Measurements from ENCODE around the gene SLC35G6. TPM values are rescaled to one million over a fixed set of nuclear protein-coding genes. Genes with fewer than 3 reads are reported as not detected.
"Not testable (repeated sequence)": the region's sequence is repeated elsewhere in the genome, so short reads cannot be mapped to it uniquely, and the experiment has no call there.

The SLC35G6 gene
- total RNA-seq = not detected

GRCh38 chr17:7481275-7481674 is at the start of gene SLC35G6:
Gene SLC35G6 (plus strand): TSS chr17:7481446. CDS start chr17:7481517, 71 bp downstream.
- Histone ChIP-seq H3K4me3 (peak within 1 kb of the TSS in 1 of 4 donors; percentile 92), H3K27ac (peak within 1 kb of the TSS; percentile 98 to 100 (median 100)), H3K4me1 (peaks cover 37 to 78% (median 39%) of the 10 kb centered on the region in 3 donors)
- intact Hi-C loops (cut with DNase I); DNase-seq; H3K27me3 ChIP-seq; H3K9me3 ChIP-seq; H3K36me3 ChIP-seq: not testable (repeated sequence)
- 85 to 87% methylated on average over 4 of the region's 4 CpGs for whole genome bisulfite sequencing, 2 donors

GRCh38 chr17:7432296-7432695 is 49.0 kb upstream of the SLC35G6 start:
- intact Hi-C loops (cut with DNase I) = no loop called here
- Histone ChIP-seq H3K4me1 (peaks cover 15 to 27% (median 22%) of the 10 kb centered on the region in 3 donors), H3K9me3 (no peaks in the 10 kb centered on the region), H3K27me3 (peaks cover 0 to 22% (median 0%) of the 10 kb centered on the region in 4 donors), H3K4me3 (no peak overlapping the region), H3K36me3 (no peaks in the 10 kb centered on the region), H3K27ac (no peak overlapping the region)
- 90 to 100% methylated on average over 2 to 9 of the region's 11 CpGs for WGBS, 2 donors
- TF ChIP-seq, protein P1, sequence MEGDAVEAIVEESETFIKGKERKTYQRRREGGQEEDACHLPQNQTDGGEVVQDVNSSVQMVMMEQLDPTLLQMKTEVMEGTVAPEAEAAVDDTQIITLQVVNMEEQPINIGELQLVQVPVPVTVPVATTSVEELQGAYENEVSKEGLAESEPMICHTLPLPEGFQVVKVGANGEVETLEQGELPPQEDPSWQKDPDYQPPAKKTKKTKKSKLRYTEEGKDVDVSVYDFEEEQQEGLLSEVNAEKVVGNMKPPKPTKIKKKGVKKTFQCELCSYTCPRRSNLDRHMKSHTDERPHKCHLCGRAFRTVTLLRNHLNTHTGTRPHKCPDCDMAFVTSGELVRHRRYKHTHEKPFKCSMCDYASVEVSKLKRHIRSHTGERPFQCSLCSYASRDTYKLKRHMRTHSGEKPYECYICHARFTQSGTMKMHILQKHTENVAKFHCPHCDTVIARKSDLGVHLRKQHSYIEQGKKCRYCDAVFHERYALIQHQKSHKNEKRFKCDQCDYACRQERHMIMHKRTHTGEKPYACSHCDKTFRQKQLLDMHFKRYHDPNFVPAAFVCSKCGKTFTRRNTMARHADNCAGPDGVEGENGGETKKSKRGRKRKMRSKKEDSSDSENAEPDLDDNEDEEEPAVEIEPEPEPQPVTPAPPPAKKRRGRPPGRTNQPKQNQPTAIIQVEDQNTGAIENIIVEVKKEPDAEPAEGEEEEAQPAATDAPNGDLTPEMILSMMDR (IDR thresholded peaks at IDR 0.05) = no peak
- no peak for TF ChIP-seq POLR2A (IDR thresholded peaks at IDR 0.05)
- no peak for DNase-seq

- intact Hi-C loops (cut with DNase I) = loop anchor here (5.0 kb wide), 1 partner anchor 79 kb away; the partner anchor contains the start of gene TMEM95
- H3K4me1 ChIP-seq = peaks cover 49 to 63% (median 54%) of the 10 kb centered on the region in 3 donors
- WGBS, 2 donors = 2 to 11% methylated on average over 9 to 39 of the region's 49 CpGs
Measured at GRCh38 chr17:7435676-7436555, 45.3 kb upstream of the SLC35G6 start.

GRCh38 chr17:7436556-7437368 is 44.5 kb upstream of the SLC35G6 start:
- H3K36me3 ChIP-seq = no peaks in the 10 kb centered on the region
- peak overlapping the region; percentile 92 to 94 (median 94) for H3K27ac ChIP-seq
- intact Hi-C loops (cut with DNase I) = loop anchor here (5.0 kb wide), 1 partner anchor 79 kb away; the partner anchor contains the start of gene TMEM95
- peaks cover 53 to 68% (median 54%) of the 10 kb centered on the region in 3 donors for H3K4me1 ChIP-seq
- H3K27me3 ChIP-seq = peaks cover 0 to 60% (median 5%) of the 10 kb centered on the region in 4 donors
- 25% methylated on average over 4 of the region's 92 CpGs; no CpG with 5 or more reads in 1 of the 2 donors for WGBS, 2 donors
- H3K9me3 ChIP-seq = no peaks in the 10 kb centered on the region
- DNase-seq = no peak
- H3K4me3 ChIP-seq = peak overlapping the region; percentile 38 to 80 (median 60)
- TF ChIP-seq POLR2A (IDR thresholded peaks at IDR 0.05) = peak in 1 of 4 donors; percentile 33
- TF ChIP-seq, protein P1 (IDR thresholded peaks at IDR 0.05) = peak; percentile 72 to 97 (median 92)

More at GRCh38 chr17:7435676-7436555, 45.3 kb upstream of the SLC35G6 start:
- Histone ChIP-seq H3K36me3 (no peaks in the 10 kb centered on the region), H3K27me3 (peaks cover 0 to 58% (median 5%) of the 10 kb centered on the region in 4 donors), H3K27ac (peak overlapping the region; percentile 92 to 94 (median 94)), H3K4me3 (peak overlapping the region; percentile 38 to 80 (median 60)), H3K9me3 (no peaks in the 10 kb centered on the region)
- peak in 1 of 4 donors; percentile 13 for TF ChIP-seq POLR2A (IDR thresholded peaks at IDR 0.05)
- TF ChIP-seq, protein P1 (IDR thresholded peaks at IDR 0.05) = peak in 4 of 6 experiments; percentile 13 to 30 (median 20)
- no peak for DNase-seq

DNA sequence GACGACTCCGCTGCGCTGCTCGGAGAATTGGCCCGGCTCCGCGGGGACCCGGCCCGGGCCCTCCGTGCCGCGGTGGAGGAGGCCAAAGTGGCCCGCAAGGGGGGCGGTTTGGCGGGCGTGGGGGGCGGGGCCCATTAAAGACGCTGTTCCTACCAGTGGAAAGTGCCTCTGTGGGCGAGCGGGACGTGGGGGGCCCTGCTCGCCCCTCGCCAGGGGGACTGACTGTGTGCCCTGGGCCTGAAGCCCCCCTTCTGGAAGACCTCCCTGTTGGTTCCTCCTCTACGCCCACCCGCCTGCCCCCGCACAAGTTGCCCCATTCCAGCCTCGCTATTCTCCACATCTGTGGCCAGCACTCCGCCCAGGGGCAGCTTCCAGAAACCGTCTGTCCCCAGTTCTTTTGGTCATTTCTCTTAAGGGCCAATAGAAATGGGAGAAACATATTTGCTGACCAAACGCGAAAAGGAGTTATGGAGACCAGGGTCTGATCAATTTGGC is 43.8 kb upstream of the SLC35G6 start:
- peaks cover 53 to 68% (median 54%) of the 10 kb centered on the region in 3 donors for H3K4me1 ChIP-seq
- intact Hi-C loops (cut with DNase I) = loop anchor here (5.0 kb wide), 1 partner anchor 80 kb away; the partner anchor contains the start of gene TMEM95
- H3K36me3 ChIP-seq = no peaks in the 10 kb centered on the region
- TF ChIP-seq POLR2A (IDR thresholded peaks at IDR 0.05) = no peak
- TF ChIP-seq, protein P1 (IDR thresholded peaks at IDR 0.05) = no peak
- DNase-seq = no peak
- WGBS, 2 donors = 38 to 43% methylated on average over 5 to 7 of the region's 31 CpGs
- peaks cover 0 to 60% (median 5%) of the 10 kb centered on the region in 4 donors for H3K27me3 ChIP-seq
- H3K9me3 ChIP-seq = no peaks in the 10 kb centered on the region
- peak overlapping the region; percentile 92 to 94 (median 94) for H3K27ac ChIP-seq
- H3K4me3 ChIP-seq = peak overlapping the region; percentile 38 to 80 (median 60)
